H1 (cell line): Measurements from ENCODE around the gene ZCRB1. TPM values are rescaled to one million over a fixed set of nuclear protein-coding genes. Genes with fewer than 3 reads are reported as not detected.

Experiments used
- BACH1 ChIP-seq: IDR thresholded peaks from 2 replicates; pipeline ENCODE4 v1.6.1; 2012; ENCODE audit warnings: low read length, improper control_type of control experiment
- CBX5 ChIP-seq: fragments of 300-800, 300-1000 bp; sonication (generic); IDR thresholded peaks from 2 replicates; pipeline ENCODE4 v1.7.1; 2016; ENCODE audit warnings: antibody characterized with exemption, low read length, low read depth
- CEBPB ChIP-seq: IDR thresholded peaks from 2 replicates; pipeline ENCODE4 v1.6.1; 2012; ENCODE audit warnings: low read depth, low read length
- CTBP2 ChIP-seq: IDR thresholded peaks from 2 replicates; pipeline ENCODE4 v1.7.0; 2011; ENCODE audit warnings: borderline replicate concordance, mild to moderate bottlenecking, moderate library complexity, mixed read lengths, low read length; ENCODE audit not compliant: insufficient read depth, insufficient read length
- FOSL1 ChIP-seq: IDR thresholded peaks from 2 replicates; pipeline ENCODE4 v1.6.1; 2011; ENCODE audit warnings: mild to moderate bottlenecking, low read depth, low read length, moderate library complexity; ENCODE audit not compliant: insufficient read depth
- GABPA ChIP-seq: IDR thresholded peaks from 2 replicates; pipeline ENCODE4 v1.6.1; 2011; ENCODE audit warnings: mild to moderate bottlenecking, low read length, moderate library complexity, borderline replicate concordance; ENCODE audit not compliant: insufficient read depth
- HDAC2 ChIP-seq, 2 experiments: fragments of 300-600 bp in 1 of 2; sonication (generic) in 1 of 2; IDR thresholded peaks; 2 replicates each; pipeline ENCODE4 v1.6.1; 2011 to 2012; ENCODE audit warnings: low read depth in 2 of 2, low read length in 2 of 2, mild to moderate bottlenecking in 2 of 2, moderate library complexity in 2 of 2, borderline replicate concordance in 1 of 2, inconsistent platforms in 1 of 2
- JUN ChIP-seq: IDR thresholded peaks from 2 replicates; pipeline ENCODE4 v1.6.1; 2011; ENCODE audit warnings: low read depth, mild to moderate bottlenecking, improper control_type of control experiment, low read length
- JUND ChIP-seq: IDR thresholded peaks from 2 replicates; pipeline ENCODE4 v1.6.1; 2011; ENCODE audit warnings: mild to moderate bottlenecking, improper control_type of control experiment, low read length
- MAFK ChIP-seq: IDR thresholded peaks from 2 replicates; pipeline ENCODE4 v1.6.1; 2012; ENCODE audit warnings: low read depth, mild to moderate bottlenecking, improper control_type of control experiment, low read length
- MAX ChIP-seq: IDR thresholded peaks from 2 replicates; pipeline ENCODE4 v1.6.1; 2012; ENCODE audit warnings: inconsistent platforms
- PHF8 ChIP-seq: fragments of 200-600 bp; sonication (generic); conservative IDR thresholded peaks from 2 replicates; pipeline ENCODE4 v1.7.1; 2012; ENCODE audit warnings: low read depth, mild to moderate bottlenecking, inconsistent platforms, low read length, moderate library complexity
- POU5F1 ChIP-seq: IDR thresholded peaks from 2 replicates; pipeline ENCODE4 v1.6.1; 2011; ENCODE audit warnings: low read depth, mild to moderate bottlenecking, low read length, moderate library complexity
- RNF2 ChIP-seq: fragments of 200-900, 300-1000 bp; sonication (generic); IDR thresholded peaks from 2 replicates; pipeline ENCODE4 v1.7.1; 2016; ENCODE audit warnings: borderline replicate concordance, low read depth, mild to moderate bottlenecking, antibody characterized with exemption, low read length; ENCODE audit not compliant: poor library complexity, severe bottlenecking; ENCODE audit errors: missing control alignments
- RXRA ChIP-seq: IDR thresholded peaks from 2 replicates; pipeline ENCODE4 v1.6.1; 2011; ENCODE audit warnings: low read depth, mild to moderate bottlenecking, low read length, moderate library complexity; ENCODE audit not compliant: insufficient read depth
- SIRT6 ChIP-seq: IDR thresholded peaks from one replicate; pipeline ENCODE4 v1.7.1; 2012; ENCODE audit warnings: low read length, inconsistent platforms
- SIX5 ChIP-seq: IDR thresholded peaks from 2 replicates; pipeline ENCODE4 v1.6.1; 2011; ENCODE audit warnings: mild to moderate bottlenecking, low read depth, low read length
- SP1 ChIP-seq: IDR thresholded peaks from 2 replicates; pipeline ENCODE4 v1.6.1; 2011; ENCODE audit warnings: low read depth, low read length
- SP4 ChIP-seq: IDR thresholded peaks from 2 replicates; pipeline ENCODE4 v1.6.1; 2012; ENCODE audit warnings: low read length, inconsistent platforms
- USF2 ChIP-seq: IDR thresholded peaks from 2 replicates; pipeline ENCODE4 v1.6.1; 2011; ENCODE audit warnings: low read length, improper control_type of control experiment
- polyA plus RNA-seq, 7 experiments: library from polyadenylated mRNA; depleted of rRNA in 3 of 7; stranded (reverse) in 5 of 7; unstranded in 2 of 7; fragments of >200 nt in 5 of 7; fragments of 200-250 nt in 2 of 7; gene quantifications; 1 replicate in 5 of 7; 2 replicates in 1 of 7; 4 replicates in 1 of 7; pipeline versions ENCODE4 v1.2.1 to v1.2.3, GENCODE V29; 2011 to 2013; ENCODE audit warnings: missing spikeins in 2 of 7, mixed read lengths in 2 of 7
- total RNA-seq: library from RNA; stranded (reverse); fragmentation: NEBNext Ultra II Directional; extraction: Animal tissue kit (Norgen Biotek cat#: 25700); gene quantifications from 2 replicates; pipeline ENCODE4 v1.2.1, GENCODE V29; 2021

The ZCRB1 gene
- total and polyA plus RNA-seq, 2 of the 8 experiments (the other 6 are each of a cell fraction or from before 2014, with no cell fraction given): 22.0 to 52.5 TPM

- peak; percentile 79; the same call in 1 of the 2 replicates for TF ChIP-seq GABPA
- TF ChIP-seq SIRT6: no peak
- no peak for TF ChIP-seq HDAC2 (IDR thresholded peaks at IDR 0.05; ENCODE audit: borderline replicate concordance in 1 of 2, low read depth in 2 of 2, low read length in 2 of 2)
- no peak for TF ChIP-seq SP4
- no peak for TF ChIP-seq RNF2
- no peak for TF ChIP-seq RXRA
- TF ChIP-seq USF2: 0 out of 2 replicates have a peak, but pooled peaks have one; percentile 12
- TF ChIP-seq CTBP2: no peak
- no peak for TF ChIP-seq POU5F1
- TF ChIP-seq JUN: no peak
- no peak for TF ChIP-seq JUND
- no peak for TF ChIP-seq CEBPB
- no peak for TF ChIP-seq CBX5
- no peak for TF ChIP-seq FOSL1
- TF ChIP-seq BACH1: no peak
- peak; percentile 32 for TF ChIP-seq SP1
- peak; percentile 89 for TF ChIP-seq PHF8
- TF ChIP-seq MAFK: no peak
- no peak for TF ChIP-seq SIX5
- TF ChIP-seq MAX: peak; percentile 11; the same call in 1 of the 2 replicates
Observed at GRCh38 chr12:42325653-42326474, at the start of gene ZCRB1, which contains the start of gene PPHLN1 (continued).
